Panc1 (cell line): ENCODE data around the gene CKAP2. TPM values are rescaled to one million over a fixed set of nuclear protein-coding genes. Genes with fewer than 3 reads are reported as not detected.

Source experiments
- ATAC-seq: fragments of 200-7000 bp; cut with Tn5 transposase; 2 replicates; pipeline ENCODE4 v1.9.1; 2020; ENCODE audit warnings: mild to moderate bottlenecking, moderate library complexity
- BruUV-seq: library from RNA; stranded (reverse); fragments of 400-500 nt; replicated peaks from 2 replicates; lab custom pipeline; 2021; lab: Mats Ljungman, UMichigan
- CTCF ChIA-PET: fragments of 300-600 bp; sonication (Branson Sonifier 250); formaldehyde crosslinking; loops from one replicate; lab custom pipeline; 2022; ENCODE audit warnings: antibody characterized with exemption; lab: Charles Lee
- POLR2A ChIA-PET: fragments of 300-600 bp; sonication (Branson Sonifier 250); formaldehyde crosslinking; loops from one replicate; lab custom pipeline; 2022; ENCODE audit warnings: antibody characterized with exemption; lab: Charles Lee
- DNase-seq: peaks from one replicate; pipeline ENCODE4 v3.0.0-alpha.2; 2010; ENCODE audit warnings: low read depth, low spot score
- H3K27ac ChIP-seq: 2 replicates; pipeline ENCODE4 v1.5.1; 2011; ENCODE audit warnings: mild to moderate bottlenecking, low read length, inconsistent platforms
- H3K27me3 ChIP-seq: fragments of 200-500 bp; sonication (Bioruptor generic); 2 replicates; pipeline ENCODE4 v1.6.0; 2014; ENCODE audit warnings: low read length, inconsistent platforms; ENCODE audit not compliant: control insufficient read depth, insufficient read depth
- H3K36me3 ChIP-seq: fragments of 200-500 bp; sonication (Bioruptor generic); 2 replicates; pipeline ENCODE4 v1.5.1; 2014; ENCODE audit warnings: inconsistent platforms, mild to moderate bottlenecking, low read length, moderate library complexity; ENCODE audit not compliant: control insufficient read depth, insufficient read depth
- H3K4me1 ChIP-seq: 2 replicates; pipeline ENCODE4 v1.5.1; 2011; ENCODE audit warnings: inconsistent platforms, mild to moderate bottlenecking, low read length, moderate library complexity; ENCODE audit not compliant: control insufficient read depth, insufficient read depth
- H3K4me3 ChIP-seq, 2 experiments: 2 replicates each; pipeline ENCODE4 v1.5.1; 2011 to 2012; ENCODE audit warnings: low read depth in 2 of 2, low read length in 2 of 2, mild to moderate bottlenecking in 2 of 2, inconsistent platforms in 1 of 2, moderate library complexity in 1 of 2
- H3K9me3 ChIP-seq: fragments of 200-500 bp; sonication (Bioruptor generic); 2 replicates; pipeline ENCODE4 v1.5.1; 2014; ENCODE audit warnings: low read depth, mild to moderate bottlenecking, inconsistent platforms, low read length, moderate library complexity; ENCODE audit not compliant: control insufficient read depth, insufficient read depth
- CTCF ChIP-seq: fragments of 450-650 bp; IDR thresholded peaks from 2 replicates; pipeline ENCODE4 v1.5.1; 2017; ENCODE audit warnings: mild to moderate bottlenecking
- POLR2AphosphoS5 ChIP-seq: IDR thresholded peaks from 2 replicates; pipeline ENCODE4 v1.6.1; 2012; ENCODE audit warnings: mild to moderate bottlenecking, low read depth, low read length, moderate library complexity
- REST ChIP-seq, 2 experiments: IDR thresholded peaks; 2 replicates each; pipeline ENCODE4 v1.6.1; 2011 to 2012; ENCODE audit warnings: low read depth in 2 of 2, control low read depth in 1 of 2, low read length in 1 of 2, mild to moderate bottlenecking in 1 of 2, moderate library complexity in 1 of 2; ENCODE audit not compliant: insufficient read depth in 1 of 2
- SIN3A ChIP-seq: IDR thresholded peaks from 2 replicates; pipeline ENCODE4 v1.6.1; 2012; ENCODE audit warnings: low read depth, mild to moderate bottlenecking, low read length, moderate library complexity, borderline replicate concordance; ENCODE audit not compliant: insufficient read depth
- TCF7L2 ChIP-seq: IDR thresholded peaks from 2 replicates; pipeline ENCODE4 v1.6.1; 2011; ENCODE audit warnings: mild to moderate bottlenecking, low read depth, low read length, inconsistent platforms
- in situ Hi-C: cut with HindIII; loops from 2 replicates; pipeline ENCODE4 v1.10.0; 2016; ENCODE audit warnings: low sequenced_read_pairs, low pct_unique_long_range_greater_than_20kb
- intact Hi-C: fragments of 100-400 bp; cut with micrococcal nuclease; formaldehyde crosslinking; loops from one replicate; pipeline ENCODE4 v1.10.0; 2022; ENCODE audit not compliant: unreplicated experiment
- total RNA-seq: library from RNA; stranded (reverse); gene quantifications from one replicate; pipeline ENCODE4 v1.2.1, GENCODE V29; 2021; ENCODE audit not compliant: unreplicated experiment

Gene CKAP2
- total RNA-seq, 1 experiment from 2014 or later: 51.1 TPM

GRCh38 chr13:52452470-52452869 lies 2.8 kb upstream of the CKAP2 start:
- H3K9me3 ChIP-seq: no peaks in the 10 kb centered on the region
- H3K27me3 ChIP-seq: no peaks in the 10 kb centered on the region
- DNase-seq (no peak), ATAC-seq (no peak)
- POLR2A ChIA-PET: no interaction called here
- no peak for TF ChIP-seq REST (IDR thresholded peaks at IDR 0.05; ENCODE audit: insufficient read depth in 1 of 2, low read depth in 2 of 2, low read length in 1 of 2)
- no peak for TF ChIP-seq TCF7L2
- no peak for TF ChIP-seq CTCF
- no peak for TF ChIP-seq POLR2AphosphoS5
- no peak for TF ChIP-seq SIN3A
- in situ Hi-C loops: no loop called here
- H3K27ac ChIP-seq: no peak overlapping the region
- no peak overlapping the region for H3K4me3 ChIP-seq
- peaks cover 31% of the 10 kb centered on the region for H3K4me1 ChIP-seq
- peaks cover 10% of the 10 kb centered on the region for H3K36me3 ChIP-seq
- BruUV-seq: no TSS peak
- intact Hi-C loops: no loop called here
- CTCF ChIA-PET: no interaction called here

- H3K36me3 ChIP-seq: peaks cover 15% of the 10 kb centered on the region
- H3K9me3 ChIP-seq: no peaks in the 10 kb centered on the region
- DNase-seq (no peak), ATAC-seq (no peak)
- peak overlapping the region; percentile 82 to 90 for H3K4me3 ChIP-seq
- H3K27me3 ChIP-seq: no peaks in the 10 kb centered on the region
- peak overlapping the region; percentile 93 for H3K27ac ChIP-seq
- peaks cover 21% of the 10 kb centered on the region; the same call in 1 of the 2 replicates for H3K4me1 ChIP-seq
- in situ Hi-C loops: no loop called here
- intact Hi-C loops: no loop called here
- no TSS peak for BruUV-seq
- no peak for TF ChIP-seq SIN3A
- no peak for TF ChIP-seq TCF7L2
- TF ChIP-seq POLR2AphosphoS5: no peak
- TF ChIP-seq CTCF: no peak
- TF ChIP-seq REST (IDR thresholded peaks at IDR 0.05; ENCODE audit: insufficient read depth in 1 of 2, low read depth in 2 of 2, low read length in 1 of 2): no peak
- CTCF ChIA-PET: no interaction called here
- POLR2A ChIA-PET: no interaction called here
Observed at GRCh38 chr13:52454459-52454819, 839 bp upstream of the CKAP2 start.
